HCT116 (cell line): ENCODE data around the gene REXO4.

ENCODE experiments used
- EGR1 ChIP-seq: IDR thresholded peaks from 2 replicates; pipeline ENCODE4 v1.6.1; 2012; ENCODE audit warnings: low read depth
- POLR2AphosphoS5 ChIP-seq: IDR thresholded peaks from 2 replicates; pipeline ENCODE4 v1.6.1; 2011; ENCODE audit warnings: mild to moderate bottlenecking, low read depth, low read length, moderate library complexity
- TF ChIP-seq, protein P1 (sequence below), 3 experiments: fragments of 200-600 bp in 1 of 3; sonication (generic) in 1 of 3; IDR thresholded peaks in 2 of 3; conservative IDR thresholded peaks in 1 of 3; 2 replicates each; pipeline ENCODE4 v1.5.1; 2012 to 2017; ENCODE audit warnings: low read depth in 2 of 3, low read length in 2 of 3, antibody characterized with exemption in 1 of 3, borderline replicate concordance in 1 of 3, control low read depth in 1 of 3, mild to moderate bottlenecking in 1 of 3, mixed read lengths in 1 of 3, mixed run types in 1 of 3, moderate library complexity in 1 of 3; ENCODE audit not compliant: insufficient read depth in 1 of 3

DNA sequence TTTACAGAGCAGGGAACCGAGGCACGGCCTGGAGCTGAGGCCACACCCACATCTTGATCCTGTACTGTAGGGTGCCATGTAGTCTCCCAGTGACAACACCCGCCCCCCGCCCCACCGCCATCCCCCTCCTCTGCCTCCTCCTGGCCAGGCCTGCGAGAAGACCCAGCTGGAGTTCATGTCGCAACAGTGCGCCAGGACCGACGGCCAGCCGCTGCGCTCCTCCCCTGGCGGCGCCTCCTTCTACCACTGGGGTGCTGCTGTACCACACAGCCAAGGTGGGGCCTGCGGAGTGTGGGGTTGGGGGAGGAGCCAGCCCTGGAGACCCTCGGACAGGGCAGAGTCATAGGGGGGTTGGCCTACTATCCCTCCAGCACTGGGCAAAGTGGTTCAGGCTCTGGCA, 18.9 kb upstream of the REXO4 start:
- TF ChIP-seq, protein P1, sequence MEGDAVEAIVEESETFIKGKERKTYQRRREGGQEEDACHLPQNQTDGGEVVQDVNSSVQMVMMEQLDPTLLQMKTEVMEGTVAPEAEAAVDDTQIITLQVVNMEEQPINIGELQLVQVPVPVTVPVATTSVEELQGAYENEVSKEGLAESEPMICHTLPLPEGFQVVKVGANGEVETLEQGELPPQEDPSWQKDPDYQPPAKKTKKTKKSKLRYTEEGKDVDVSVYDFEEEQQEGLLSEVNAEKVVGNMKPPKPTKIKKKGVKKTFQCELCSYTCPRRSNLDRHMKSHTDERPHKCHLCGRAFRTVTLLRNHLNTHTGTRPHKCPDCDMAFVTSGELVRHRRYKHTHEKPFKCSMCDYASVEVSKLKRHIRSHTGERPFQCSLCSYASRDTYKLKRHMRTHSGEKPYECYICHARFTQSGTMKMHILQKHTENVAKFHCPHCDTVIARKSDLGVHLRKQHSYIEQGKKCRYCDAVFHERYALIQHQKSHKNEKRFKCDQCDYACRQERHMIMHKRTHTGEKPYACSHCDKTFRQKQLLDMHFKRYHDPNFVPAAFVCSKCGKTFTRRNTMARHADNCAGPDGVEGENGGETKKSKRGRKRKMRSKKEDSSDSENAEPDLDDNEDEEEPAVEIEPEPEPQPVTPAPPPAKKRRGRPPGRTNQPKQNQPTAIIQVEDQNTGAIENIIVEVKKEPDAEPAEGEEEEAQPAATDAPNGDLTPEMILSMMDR (IDR thresholded peaks at IDR 0.05 in 2 of 3, conservative IDR thresholded peaks at IDR 0.05 in 1 of 3; ENCODE audit: borderline replicate concordance in 1 of 3, insufficient read depth in 1 of 3, low read depth in 2 of 3, low read length in 2 of 3): no peak
- TF ChIP-seq POLR2AphosphoS5 (no peak), EGR1 (no peak)
